Measurements from ENCODE around the gene AMDHD2.

DNA sequence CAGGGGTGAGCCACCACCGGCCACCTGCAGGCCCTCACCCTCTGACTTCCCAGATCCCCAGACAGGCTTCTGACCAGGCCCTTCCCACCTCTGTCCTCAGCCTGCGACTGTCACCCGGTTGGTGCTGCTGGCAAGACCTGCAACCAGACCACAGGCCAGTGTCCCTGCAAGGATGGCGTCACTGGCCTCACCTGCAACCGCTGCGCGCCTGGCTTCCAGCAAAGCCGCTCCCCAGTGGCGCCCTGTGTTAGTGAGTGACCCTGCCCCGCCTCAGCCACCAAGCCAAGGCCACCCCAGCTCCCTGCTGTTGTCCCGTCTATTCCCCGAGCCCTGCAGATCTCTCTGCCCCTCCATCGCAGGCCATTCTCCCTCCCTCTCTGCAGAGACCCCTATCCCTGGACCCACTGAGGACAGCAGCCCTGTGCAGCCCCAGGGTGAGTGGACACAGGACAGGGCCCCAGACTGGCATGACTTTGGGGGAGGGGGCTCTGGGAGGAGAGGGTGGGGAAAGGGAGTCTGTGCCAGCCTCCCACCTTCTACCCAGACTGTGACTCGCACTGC is 47.2 kb upstream of the AMDHD2 start:
- no peak for TF ChIP-seq CTCF (CRISPR knock-in tag; IDR thresholded peaks at IDR 0.05)
- no peak for TF ChIP-seq ZNF280D (CRISPR knock-in tag; IDR thresholded peaks at IDR 0.05)
- no peak for TF ChIP-seq RELA (CRISPR knock-in tag; IDR thresholded peaks at IDR 0.05)
- no peak for TF ChIP-seq POLR2A (IDR thresholded peaks at IDR 0.05; ENCODE audit: insufficient read depth in 1 of 2, low read depth in 2 of 2, low read length in 2 of 2)
- TF ChIP-seq EZH2 (conservative IDR thresholded peaks at IDR 0.05; ENCODE audit: low read depth, low read length), result no peak
